Measurements from ENCODE around the gene NPAS3.

NPAS3 gene

GRCh38 chr14:33393895-33394368 lies 455.3 kb downstream of the NPAS3 start:
- no peak for DNase-seq

DNA sequence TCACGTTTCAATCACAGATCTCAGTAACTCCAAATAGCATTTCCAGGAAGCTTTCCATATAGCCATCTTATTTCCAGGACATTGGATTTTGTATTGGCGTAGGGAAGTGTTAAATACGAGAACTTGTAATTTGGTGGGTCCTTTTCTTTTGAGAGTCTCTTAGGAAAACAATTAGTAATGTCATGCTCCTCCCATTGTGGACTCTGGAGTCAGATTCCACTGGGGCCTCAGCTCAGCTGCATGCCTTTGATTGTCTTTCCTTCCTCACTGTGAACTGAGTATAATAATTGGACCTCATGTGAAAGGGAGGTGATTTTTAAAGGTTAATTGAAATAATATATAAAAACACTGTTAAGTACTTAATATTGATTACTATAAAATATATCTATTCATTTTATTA lies 462.6 kb downstream of the NPAS3 start:
- DNase-seq, result no peak

- no peak for DNase-seq
These were observed 463.9 kb downstream of the NPAS3 start for GRCh38 chr14:33402604-33403003.

- no peak for DNase-seq
These were observed 465.4 kb downstream of the NPAS3 start for GRCh38 chr14:33404054-33404453.

DNA sequence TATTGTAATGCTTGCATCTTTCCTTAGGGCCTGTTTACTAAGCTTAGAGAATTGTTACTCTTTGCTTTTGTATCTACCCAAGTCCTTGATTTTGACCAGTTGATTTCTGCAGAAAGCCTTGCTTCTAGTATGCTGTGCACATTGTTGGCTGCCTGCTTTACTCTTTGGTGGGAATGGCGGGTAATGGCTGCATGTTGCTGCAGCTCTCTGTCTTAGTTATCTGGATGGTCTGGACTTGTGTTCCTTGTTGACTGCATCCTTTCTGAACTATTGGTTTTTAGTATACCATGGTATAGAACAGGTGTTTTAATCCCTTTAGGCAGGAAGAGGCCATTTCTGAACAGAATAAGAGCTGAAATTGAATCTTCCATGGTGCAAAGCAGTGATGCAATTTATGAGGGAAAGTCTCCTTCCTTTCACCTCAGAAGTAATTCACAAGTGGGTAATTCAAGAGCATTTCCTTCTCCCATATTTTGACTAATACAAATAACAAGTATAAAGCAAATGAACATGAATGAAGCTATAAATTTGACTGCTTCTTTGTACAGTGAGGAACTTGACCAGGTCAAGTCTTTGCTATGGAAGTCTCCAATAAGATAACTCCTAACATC lies 466.4 kb downstream of the NPAS3 start:
- no peak for DNase-seq

- no peak for DNase-seq
These were observed 468.1 kb downstream of the NPAS3 start for GRCh38 chr14:33406766-33407165.

DNA sequence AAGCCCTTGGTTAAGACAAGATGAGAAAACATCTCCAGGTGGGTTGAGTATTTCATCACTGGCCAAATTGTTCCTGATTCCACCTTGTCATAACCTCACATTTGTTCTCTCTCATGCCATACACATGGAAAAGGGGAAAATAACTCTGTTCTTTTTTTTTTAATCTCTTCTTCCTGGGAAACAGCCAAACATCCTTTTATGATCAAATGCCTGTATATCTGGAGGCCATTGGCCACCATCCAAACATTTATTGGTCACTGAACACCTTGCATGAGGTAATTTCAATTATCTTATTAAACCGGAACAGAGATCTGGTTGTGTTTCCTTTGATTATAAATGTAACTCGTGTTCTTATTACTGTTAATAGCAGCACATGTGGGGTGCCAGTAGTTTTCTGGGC lies 469.6 kb downstream of the NPAS3 start:
- DNase-seq, result no peak

GRCh38 chr14:33412450-33412849 lies 473.8 kb downstream of the NPAS3 start:
- DNase-seq, result no peak

- no peak for DNase-seq
These were observed 474.7 kb downstream of the NPAS3 start for GRCh38 chr14:33413381-33413780.

DNA sequence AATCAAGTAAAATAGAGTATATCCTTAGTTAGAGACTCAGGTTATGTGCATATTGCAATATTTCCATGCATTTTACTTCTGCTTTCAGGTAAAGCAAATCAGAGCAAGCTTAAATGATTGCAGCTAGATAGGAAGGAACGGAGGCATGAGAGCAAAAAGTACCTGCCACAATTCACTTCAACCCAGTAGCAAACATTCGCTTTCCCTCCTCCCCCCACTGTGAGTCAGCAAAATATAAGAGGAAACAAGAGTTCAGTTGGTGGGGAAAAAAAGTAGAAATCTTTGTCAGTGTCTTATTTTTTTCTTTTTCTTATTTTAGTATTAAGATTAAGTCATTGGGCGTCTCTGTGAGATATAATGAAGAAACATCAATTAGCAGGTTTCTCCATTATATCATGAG lies 475.4 kb downstream of the NPAS3 start:
- DNase-seq, result no peak

- DNase-seq, result no peak
These were observed 481.5 kb downstream of the NPAS3 start for GRCh38 chr14:33420051-33420627.

- no peak for DNase-seq
These were observed 491.8 kb downstream of the NPAS3 start for GRCh38 chr14:33430414-33431035.

DNA sequence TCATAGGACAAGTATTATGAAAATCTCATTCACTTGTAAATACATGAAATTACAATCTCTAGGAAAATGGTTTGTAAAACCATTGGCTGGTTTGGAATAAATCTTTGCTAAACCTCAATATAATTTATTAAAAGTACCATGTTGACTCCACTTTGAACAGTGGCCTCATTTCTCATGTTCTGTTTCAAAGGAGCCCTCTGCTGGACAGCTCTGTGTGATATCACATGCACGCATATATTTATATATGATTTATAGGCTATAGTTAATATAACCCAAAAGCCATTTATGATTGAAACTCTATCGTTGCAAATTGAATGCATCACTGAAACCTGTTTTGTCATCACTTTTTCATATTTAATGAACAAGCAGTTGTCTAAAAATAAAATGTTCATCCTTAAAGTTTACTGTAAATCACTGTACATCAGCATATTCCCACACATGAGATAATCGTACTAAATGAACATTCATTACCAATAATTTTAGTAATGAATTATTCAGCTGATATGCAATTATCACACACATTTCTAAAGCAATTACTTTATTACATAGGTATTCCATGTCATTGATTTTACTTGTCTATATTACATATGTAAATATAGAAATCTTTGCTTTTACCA lies 493.8 kb downstream of the NPAS3 start:
- DNase-seq, result no peak

DNA sequence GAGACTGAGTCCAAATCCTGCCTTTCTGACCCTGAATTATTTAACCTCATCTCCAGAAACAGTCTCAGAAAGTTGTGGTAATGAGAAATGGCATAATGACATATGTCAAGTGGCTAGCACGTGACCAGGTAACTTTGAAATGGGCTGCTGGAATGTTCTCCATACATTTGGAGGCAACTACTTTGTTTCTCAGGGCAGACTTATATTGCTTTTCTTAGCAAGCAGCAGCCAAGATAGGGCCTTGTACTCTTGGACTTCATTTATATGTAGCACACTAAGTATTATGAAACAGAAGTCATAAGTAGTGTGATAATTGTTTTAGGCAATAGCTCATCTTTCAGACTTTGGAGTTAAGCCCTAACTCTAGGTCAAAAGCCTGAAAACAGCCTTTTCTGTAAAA lies 494.7 kb downstream of the NPAS3 start:
- no peak for DNase-seq

- no peak for DNase-seq
These were observed 497.4 kb downstream of the NPAS3 start for GRCh38 chr14:33435911-33436689.

GRCh38 chr14:33441633-33442032 lies 503.0 kb downstream of the NPAS3 start:
- no peak for DNase-seq

DNA sequence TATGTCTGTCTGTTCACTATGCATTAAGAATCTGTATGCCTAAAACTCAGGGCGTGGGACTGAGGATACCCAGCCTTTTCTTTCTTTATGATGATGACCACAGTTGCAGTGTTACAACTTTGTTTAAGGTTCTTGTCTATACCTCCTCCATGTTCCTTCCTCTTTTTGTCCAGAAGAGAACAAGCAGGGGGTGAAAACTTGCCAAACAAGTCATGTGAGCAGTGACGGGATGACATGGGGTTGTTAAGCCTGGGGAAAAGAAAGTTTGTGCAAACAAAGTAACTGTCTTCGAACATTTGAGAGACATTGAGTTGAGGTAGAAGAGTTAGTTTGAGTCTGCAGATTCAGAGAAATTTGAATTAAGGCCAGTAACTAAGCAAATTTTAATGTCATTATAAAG lies 505.5 kb downstream of the NPAS3 start:
- DNase-seq, result no peak

DNA sequence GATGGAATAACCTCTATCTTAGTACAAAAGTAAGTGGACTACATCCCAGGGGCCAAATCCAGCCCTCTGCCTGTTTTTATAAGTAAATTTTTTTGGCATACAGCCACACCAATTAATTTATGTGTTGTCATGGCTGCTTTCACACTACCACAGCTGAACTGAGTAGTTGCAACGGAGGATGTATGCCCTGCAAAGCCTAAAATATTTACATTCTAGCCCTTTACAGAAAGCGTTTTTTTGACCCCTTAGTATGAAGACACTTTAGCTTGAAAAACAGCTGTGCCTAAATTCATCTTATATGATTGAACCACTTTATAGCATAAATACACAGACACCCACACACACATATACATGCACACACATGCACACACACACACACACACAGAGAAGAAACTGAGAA lies 510.6 kb downstream of the NPAS3 start:
- no peak for DNase-seq

DNA sequence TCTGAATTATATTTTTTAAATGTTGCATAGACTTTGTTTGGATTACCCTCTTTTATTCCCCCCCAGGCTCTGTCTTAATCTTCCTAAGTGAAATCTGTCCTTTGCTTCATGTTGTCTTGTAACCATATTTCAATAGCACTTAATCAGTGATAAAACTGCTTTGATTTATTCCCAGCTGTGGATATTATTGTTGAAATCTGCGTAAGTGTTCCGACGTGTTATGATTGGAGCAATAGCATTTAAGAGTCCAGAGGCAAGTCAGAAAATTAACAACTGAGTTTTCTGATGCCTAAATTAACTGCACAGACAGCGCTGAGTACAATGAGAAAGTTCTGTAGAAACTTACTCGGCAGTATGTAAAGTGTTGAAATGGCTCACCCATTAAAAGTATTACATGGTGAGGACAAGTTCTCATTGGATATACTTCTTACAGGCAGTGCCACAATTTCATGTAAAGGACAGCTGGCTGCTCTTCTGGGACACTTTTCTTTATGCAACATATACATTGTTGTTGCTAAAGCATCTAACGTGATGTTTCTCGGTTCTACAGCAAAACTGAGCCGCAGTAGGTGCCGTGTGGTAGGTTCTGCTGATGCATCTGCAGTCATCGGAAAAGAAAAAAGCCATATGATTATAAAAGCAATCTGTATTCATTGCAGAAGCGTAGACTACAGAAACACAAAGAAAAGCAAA lies 511.2 kb downstream of the NPAS3 start:
- DNase-seq, result no peak

GRCh38 chr14:33450416-33450815 lies 511.7 kb downstream of the NPAS3 start:
- DNase-seq, result no peak

- DNase-seq, result no peak
These were observed 512.5 kb downstream of the NPAS3 start for GRCh38 chr14:33451211-33451610.

DNA sequence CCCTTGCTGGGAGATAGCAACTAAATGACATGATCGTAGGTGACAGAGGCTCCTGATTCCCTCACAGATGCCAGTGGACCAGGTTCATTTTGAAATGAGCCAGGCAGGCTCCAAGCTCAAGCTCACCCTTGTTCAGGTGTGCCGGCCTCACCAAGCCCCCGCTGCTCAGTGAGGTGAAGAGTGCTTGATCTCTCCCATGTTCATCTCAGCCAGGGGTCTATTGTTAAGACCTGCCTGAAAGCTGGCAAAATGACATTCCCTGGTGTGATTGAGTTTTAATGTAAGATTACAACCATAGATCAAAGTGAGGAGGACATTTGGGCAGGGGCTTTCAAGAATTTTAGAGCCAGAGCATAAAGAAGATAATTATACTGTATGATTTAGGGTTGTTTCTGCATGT lies 514.3 kb downstream of the NPAS3 start:
- no peak for DNase-seq
